ENCODE measurements around the gene SHISAL1. TPM values are rescaled to one million over a fixed set of nuclear protein-coding genes. Genes with fewer than 3 reads are reported as not detected.

SHISAL1 gene
- total and polyA plus RNA-seq, 2 donors (not counting 1 experiment from before 2014, with no cell fraction given): not detected

DNA sequence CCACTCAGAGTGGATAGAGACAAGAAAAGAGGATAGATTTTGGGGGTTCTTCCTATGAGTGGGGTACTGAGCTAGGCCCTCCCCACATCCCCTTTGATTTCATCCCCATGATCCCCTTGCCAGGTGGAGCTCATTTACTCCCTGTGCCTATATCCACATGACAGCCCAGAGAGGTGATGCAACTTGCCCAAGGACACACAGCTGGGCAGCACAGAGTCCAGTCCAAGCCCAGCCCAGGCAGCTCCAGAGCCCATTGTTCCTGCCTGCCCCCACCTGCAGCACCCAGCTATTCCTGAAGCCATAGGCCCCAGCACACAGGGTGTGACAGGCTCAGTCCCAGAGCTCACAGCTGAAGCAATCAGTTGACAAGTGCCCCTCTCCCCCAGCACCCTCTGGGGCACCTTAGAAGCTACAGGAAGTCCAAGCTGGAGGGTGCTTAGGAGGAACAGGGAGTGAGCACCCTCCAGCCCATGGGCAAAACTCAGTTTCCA lies 41.7 kb downstream of the SHISAL1 start:
- Histone ChIP-seq H4K20me1 (ENCODE audit: control insufficient read depth, insufficient read depth, low read length, poor library complexity, severe bottlenecking) (no peaks in the 10 kb centered on the region), H3K9ac (ENCODE audit: low read length) (no peak overlapping the region), H3K4me1 (ENCODE audit: control insufficient read depth in 2 of 2, insufficient read depth in 2 of 2, low read length in 2 of 2) (peaks cover 7% of the 10 kb centered on the region in 2 donors), H3K27me3 (replicated peaks in 1 of 4; ENCODE audit: control extremely low read depth in 1 of 4, control insufficient read depth in 3 of 4, insufficient read depth in 4 of 4, low read length in 3 of 4) (peaks cover 0 to 16% (median 0%) of the 10 kb centered on the region in 4 experiments), H2AFZ (ENCODE audit: insufficient read depth, low read depth, low read length, poor library complexity, severe bottlenecking) (no peak overlapping the region), H3K4me3 (ENCODE audit: control extremely low read depth in 1 of 5, extremely low read depth in 1 of 5, insufficient read depth in 1 of 5, low read depth in 2 of 5, low read length in 4 of 5) (no peak overlapping the region), H3K9me3 (ENCODE audit: control extremely low read depth in 1 of 3, control insufficient read depth in 2 of 3, insufficient read depth in 1 of 3, low read length in 2 of 3) (no peaks in the 10 kb centered on the region), H3K79me2 (ENCODE audit: control insufficient read depth, insufficient read depth, low read length) (no peaks in the 10 kb centered on the region), H3K27ac (ENCODE audit: low read length in 2 of 2) (no peak overlapping the region), H3K4me2 (replicated peaks; ENCODE audit: low read depth, low read length, poor library complexity, severe bottlenecking) (no peak overlapping the region), H3K36me3 (replicated peaks in 1 of 2; ENCODE audit: control extremely low read depth in 1 of 2, control insufficient read depth in 1 of 2, extremely low read depth in 1 of 2, insufficient read depth in 2 of 2, low read length in 1 of 2) (no peaks in the 10 kb centered on the region)
- ChIA-PET POLR2A (no interaction called here), CTCF (no interaction called here)
- peaks cover 14% of the 10 kb centered on the region for H3K4me1 Mint-ChIP-seq
- H3K27ac Mint-ChIP-seq: no peak overlapping the region
- DNase-seq (no peak), ATAC-seq (ENCODE audit: low read depth) (no peak)
- H3K9me3 Mint-ChIP-seq (ENCODE audit: insufficient read depth): no peaks in the 10 kb centered on the region
- intact Hi-C loops (cut with micrococcal nuclease): no loop called here
- peaks cover 23% of the 10 kb centered on the region for H3K27me3 Mint-ChIP-seq
- TF ChIP-seq, protein P1, sequence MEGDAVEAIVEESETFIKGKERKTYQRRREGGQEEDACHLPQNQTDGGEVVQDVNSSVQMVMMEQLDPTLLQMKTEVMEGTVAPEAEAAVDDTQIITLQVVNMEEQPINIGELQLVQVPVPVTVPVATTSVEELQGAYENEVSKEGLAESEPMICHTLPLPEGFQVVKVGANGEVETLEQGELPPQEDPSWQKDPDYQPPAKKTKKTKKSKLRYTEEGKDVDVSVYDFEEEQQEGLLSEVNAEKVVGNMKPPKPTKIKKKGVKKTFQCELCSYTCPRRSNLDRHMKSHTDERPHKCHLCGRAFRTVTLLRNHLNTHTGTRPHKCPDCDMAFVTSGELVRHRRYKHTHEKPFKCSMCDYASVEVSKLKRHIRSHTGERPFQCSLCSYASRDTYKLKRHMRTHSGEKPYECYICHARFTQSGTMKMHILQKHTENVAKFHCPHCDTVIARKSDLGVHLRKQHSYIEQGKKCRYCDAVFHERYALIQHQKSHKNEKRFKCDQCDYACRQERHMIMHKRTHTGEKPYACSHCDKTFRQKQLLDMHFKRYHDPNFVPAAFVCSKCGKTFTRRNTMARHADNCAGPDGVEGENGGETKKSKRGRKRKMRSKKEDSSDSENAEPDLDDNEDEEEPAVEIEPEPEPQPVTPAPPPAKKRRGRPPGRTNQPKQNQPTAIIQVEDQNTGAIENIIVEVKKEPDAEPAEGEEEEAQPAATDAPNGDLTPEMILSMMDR (IDR thresholded peaks at IDR 0.05): no peak
- no peak for TF ChIP-seq EZH2 (IDR thresholded peaks at IDR 0.05; ENCODE audit: borderline replicate concordance, insufficient read depth, low read depth, low read length, poor library complexity, severe bottlenecking)
- no peak overlapping the region for H3K4me3 Mint-ChIP-seq

GRCh38 chr22:44270556-44270880 lies 42.2 kb downstream of the SHISAL1 start:
- Mint-ChIP-seq H3K27me3 (peaks cover 22% of the 10 kb centered on the region), H3K9me3 (ENCODE audit: insufficient read depth) (no peaks in the 10 kb centered on the region), H3K4me1 (peaks cover 14% of the 10 kb centered on the region), H3K27ac (no peak overlapping the region), H3K4me3 (no peak overlapping the region)
- Histone ChIP-seq H3K9me3 (ENCODE audit: control extremely low read depth in 1 of 3, control insufficient read depth in 2 of 3, insufficient read depth in 1 of 3, low read length in 2 of 3) (no peaks in the 10 kb centered on the region), H2AFZ (ENCODE audit: insufficient read depth, low read depth, low read length, poor library complexity, severe bottlenecking) (no peak overlapping the region), H3K27me3 (replicated peaks in 1 of 4; ENCODE audit: control extremely low read depth in 1 of 4, control insufficient read depth in 3 of 4, insufficient read depth in 4 of 4, low read length in 3 of 4) (peaks cover 0 to 16% (median 0%) of the 10 kb centered on the region in 4 experiments), H3K4me2 (replicated peaks; ENCODE audit: low read depth, low read length, poor library complexity, severe bottlenecking) (no peak overlapping the region), H3K79me2 (ENCODE audit: control insufficient read depth, insufficient read depth, low read length) (no peaks in the 10 kb centered on the region), H3K4me1 (ENCODE audit: control insufficient read depth in 2 of 2, insufficient read depth in 2 of 2, low read length in 2 of 2) (peaks cover 7% of the 10 kb centered on the region in 2 donors), H3K9ac (ENCODE audit: low read length) (no peak overlapping the region), H3K36me3 (replicated peaks in 1 of 2; ENCODE audit: control extremely low read depth in 1 of 2, control insufficient read depth in 1 of 2, extremely low read depth in 1 of 2, insufficient read depth in 2 of 2, low read length in 1 of 2) (no peaks in the 10 kb centered on the region), H3K4me3 (ENCODE audit: control extremely low read depth in 1 of 5, extremely low read depth in 1 of 5, insufficient read depth in 1 of 5, low read depth in 2 of 5, low read length in 4 of 5) (no peak overlapping the region), H3K27ac (ENCODE audit: low read length in 2 of 2) (no peak overlapping the region), H4K20me1 (ENCODE audit: control insufficient read depth, insufficient read depth, low read length, poor library complexity, severe bottlenecking) (no peaks in the 10 kb centered on the region)
- WGBS (ENCODE audit: insufficient coverage): 91% methylated on average over 9 of the region's 9 CpGs
- DNase-seq: no peak
- CTCF ChIA-PET: no interaction called here
- intact Hi-C loops (cut with micrococcal nuclease): no loop called here
- ATAC-seq (ENCODE audit: low read depth): no peak
- POLR2A ChIA-PET: no interaction called here
- TF ChIP-seq, protein P1 (IDR thresholded peaks at IDR 0.05): no peak
- no peak for TF ChIP-seq EZH2 (IDR thresholded peaks at IDR 0.05; ENCODE audit: borderline replicate concordance, insufficient read depth, low read depth, low read length, poor library complexity, severe bottlenecking)
